ENCODE results near the gene CNGB1. TPM values are rescaled to one million over a fixed set of nuclear protein-coding genes. Genes with fewer than 3 reads are reported as not detected.

The CNGB1 gene
- polyA plus RNA-seq: 19.1 and 20.7 TPM in 2 replicates
- polyA minus RNA-seq: 14.5 and 22.2 TPM in 2 replicates

- Histone ChIP-seq H2AFZ (ENCODE audit: low read depth, low read length) (no peak within 1 kb of the TSS), H3K36me3 (ENCODE audit: insufficient read depth, low read length) (no peaks in the 10 kb centered on the region), H3K4me2 (ENCODE audit: low read length) (no peak within 1 kb of the TSS), H3K9me2 (ENCODE audit: insufficient read depth, low read length) (no peaks in the 10 kb centered on the region), H3K9me3 (ENCODE audit: low read length) (no peaks in the 10 kb centered on the region), H3K4me3 (ENCODE audit: low read length) (no peak within 1 kb of the TSS), H3K27me3 (ENCODE audit: insufficient read depth, low read depth, low read length) (no peaks in the 10 kb centered on the region), H3K27ac (ENCODE audit: low read length) (no peak within 1 kb of the TSS), H3K9ac (ENCODE audit: low read length) (no peak within 1 kb of the TSS), H4K20me1 (ENCODE audit: insufficient read depth) (no peaks in the 10 kb centered on the region), H3F3A (ENCODE audit: insufficient read depth, low read length, poor library complexity, severe bottlenecking) (no peaks in the 10 kb centered on the region), H3K79me2 (replicated peaks; ENCODE audit: insufficient read depth, low read length) (no peaks in the 10 kb centered on the region)
- no peak for TF ChIP-seq POLR2AphosphoS5 (IDR thresholded peaks at IDR 0.05)
- TF ChIP-seq CTCF (IDR thresholded peaks at IDR 0.05; ENCODE audit: poor library complexity, severe bottlenecking): no peak
- TF ChIP-seq SMC3 (conservative IDR thresholded peaks at IDR 0.05; ENCODE audit: poor library complexity): no peak
- no peak for TF ChIP-seq REST (IDR thresholded peaks at IDR 0.05; ENCODE audit: borderline replicate concordance)
- TF ChIP-seq EZH2 (IDR thresholded peaks at IDR 0.05; ENCODE audit: borderline replicate concordance, insufficient read depth, low read length, poor library complexity, severe bottlenecking): no peak
- no peak for TF ChIP-seq TAF1 (IDR thresholded peaks at IDR 0.05; ENCODE audit: low read depth)
- TF ChIP-seq RAD21 (conservative IDR thresholded peaks at IDR 0.05): no peak
- no peak for TF ChIP-seq EP300 (conservative IDR thresholded peaks at IDR 0.05; ENCODE audit: poor library complexity, severe bottlenecking)
- TF ChIP-seq MXI1 (conservative IDR thresholded peaks at IDR 0.05; ENCODE audit: poor library complexity, severe bottlenecking): no peak
Observed at GRCh38 chr16:57970970-57971369, at the start of gene CNGB1. Gene CNGB1 (minus strand): TSS chr16:57971128. CDS start chr16:57967286, 3,842 bp downstream.

- H3K9me2 ChIP-seq (ENCODE audit: insufficient read depth, low read length): no peaks in the 10 kb centered on the region
- H3K27me3 ChIP-seq (ENCODE audit: insufficient read depth, low read depth, low read length): no peaks in the 10 kb centered on the region
- H3K9ac ChIP-seq (ENCODE audit: low read length): no peak overlapping the region
- H3K9me3 ChIP-seq (ENCODE audit: low read length): no peaks in the 10 kb centered on the region
- no peak for TF ChIP-seq CTCF (IDR thresholded peaks at IDR 0.05; ENCODE audit: poor library complexity, severe bottlenecking)
- no peak for TF ChIP-seq EZH2 (IDR thresholded peaks at IDR 0.05; ENCODE audit: borderline replicate concordance, insufficient read depth, low read length, poor library complexity, severe bottlenecking)
- TF ChIP-seq POLR2AphosphoS5 (IDR thresholded peaks at IDR 0.05): no peak
- no peak for TF ChIP-seq SMC3 (conservative IDR thresholded peaks at IDR 0.05; ENCODE audit: poor library complexity)
- no peak for TF ChIP-seq TAF1 (IDR thresholded peaks at IDR 0.05; ENCODE audit: low read depth)
- TF ChIP-seq EP300 (conservative IDR thresholded peaks at IDR 0.05; ENCODE audit: poor library complexity, severe bottlenecking): no peak
- no peak for TF ChIP-seq MXI1 (conservative IDR thresholded peaks at IDR 0.05; ENCODE audit: poor library complexity, severe bottlenecking)
- no peak for TF ChIP-seq REST (IDR thresholded peaks at IDR 0.05; ENCODE audit: borderline replicate concordance)
- no peaks in the 10 kb centered on the region for H4K20me1 ChIP-seq (ENCODE audit: insufficient read depth)
- H2AFZ ChIP-seq (ENCODE audit: low read depth, low read length): no peak overlapping the region
- no peak overlapping the region for H3K4me3 ChIP-seq (ENCODE audit: low read length)
- H3K79me2 ChIP-seq (replicated peaks; ENCODE audit: insufficient read depth, low read length): peaks cover under 1% of the 10 kb centered on the region
- no peak overlapping the region for H3K4me2 ChIP-seq (ENCODE audit: low read length)
- H3F3A ChIP-seq (ENCODE audit: insufficient read depth, low read length, poor library complexity, severe bottlenecking): no peaks in the 10 kb centered on the region
- H3K36me3 ChIP-seq (ENCODE audit: insufficient read depth, low read length): no peaks in the 10 kb centered on the region
- no peak overlapping the region for H3K27ac ChIP-seq (ENCODE audit: low read length)
Observed at GRCh38 chr16:58019866-58020538, 49.1 kb upstream of the CNGB1 start.

Data from neural cell (in vitro differentiated cells).